Hematopoietic multipotent progenitor cell treated with erythropoietin and hydrocortisone succinate and interleukin-3 and kit ligand, for 15 days (in vitro differentiated cells): ENCODE results near the gene SYCP1.
"Not testable (repeated sequence)": the region's sequence is repeated elsewhere in the genome, so short reads cannot be mapped to it uniquely, and the experiment has no call there.

Experiments used
- DNase-seq: peaks from one replicate; pipeline ENCODE4 v3.0.0-alpha.2; 2015; ENCODE audit warnings: low spot score

The SYCP1 gene

GRCh38 chr1:114854693-114855320 is at the start of gene SYCP1:
Gene SYCP1, plus strand, starts transcription at chr1:114854863. Its CDS starts 602 bp downstream, at chr1:114855465.
- no peak for DNase-seq

DNA sequence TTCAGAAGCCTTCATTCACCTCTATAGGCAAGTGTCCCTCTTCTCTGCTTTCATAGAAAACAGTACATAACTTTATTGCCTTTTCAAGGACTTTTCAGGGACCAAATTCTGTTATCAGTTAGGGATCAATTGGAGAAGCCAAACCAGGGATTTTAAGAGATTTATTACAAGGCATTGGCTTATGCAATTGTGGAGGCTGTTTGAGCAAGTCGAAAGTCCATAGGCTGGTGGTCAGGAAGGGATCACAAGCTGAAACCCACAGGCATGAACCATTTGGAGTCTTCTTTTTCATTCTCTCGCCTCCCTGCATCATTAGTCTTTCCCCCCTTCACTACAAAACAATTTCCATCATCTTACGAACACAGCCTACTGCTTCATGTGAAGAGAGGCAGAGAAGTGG is 34.8 kb upstream of the SYCP1 start:
- no peak for DNase-seq

GRCh38 chr1:114820392-114820791 is 34.3 kb upstream of the SYCP1 start:
- no peak for DNase-seq

- DNase-seq, result no peak
These were observed 32.7 kb upstream of the SYCP1 start for GRCh38 chr1:114821978-114822377.

GRCh38 chr1:114828251-114828650 is 26.4 kb upstream of the SYCP1 start:
- no peak for DNase-seq

DNA sequence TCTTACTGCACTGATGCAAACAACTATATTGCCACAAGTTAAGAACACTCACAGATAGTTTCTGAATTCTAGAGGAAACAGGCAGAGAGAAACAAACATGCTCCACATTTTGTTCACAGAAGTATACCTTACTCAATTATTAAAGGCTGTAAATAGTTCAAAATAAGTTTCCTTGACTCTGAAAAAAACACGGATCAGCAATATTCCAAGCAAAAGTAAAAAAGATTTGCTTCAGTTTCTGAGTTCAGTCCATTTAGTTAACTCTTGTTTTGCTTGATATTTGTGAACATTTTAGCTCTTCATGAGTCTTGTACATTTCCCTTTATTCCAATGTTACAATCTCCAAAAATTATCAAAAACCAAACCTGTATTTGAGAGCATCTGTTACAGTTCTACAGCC is 24.6 kb upstream of the SYCP1 start:
- not testable (repeated sequence) for DNase-seq

DNA sequence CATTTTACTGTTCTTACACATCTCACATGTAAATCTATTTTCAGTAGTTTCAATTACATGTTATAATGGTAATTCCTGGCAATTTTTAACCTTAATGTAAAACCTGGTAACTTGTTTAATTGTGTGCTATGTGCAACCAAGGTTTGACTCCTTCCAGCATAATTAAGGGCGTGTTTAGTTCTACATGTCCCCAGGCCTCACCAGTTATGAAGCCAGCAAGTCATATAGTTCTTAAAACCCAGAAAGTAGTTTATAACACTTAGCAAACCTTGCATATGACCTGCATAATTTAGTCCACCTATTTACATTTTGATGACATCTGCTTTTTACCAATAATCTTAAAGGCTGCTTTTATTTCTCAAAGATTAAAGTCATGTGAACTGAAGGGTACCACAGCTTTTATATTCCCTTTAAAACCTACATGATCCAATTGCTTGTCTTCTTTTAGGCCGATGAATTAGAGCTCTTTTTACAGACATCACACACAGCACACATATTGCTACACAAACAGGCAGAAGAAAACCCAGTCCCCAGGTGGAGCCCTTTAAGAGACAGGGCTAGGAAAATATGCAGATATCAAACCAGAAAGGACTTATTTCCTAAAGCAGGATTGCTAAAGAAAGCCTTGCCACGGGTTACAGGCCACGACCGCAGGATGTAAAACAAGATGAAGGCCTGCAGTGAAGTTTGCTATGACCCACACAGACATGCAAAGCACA is 23.2 kb upstream of the SYCP1 start:
- DNase-seq, result no peak

- DNase-seq, result no peak
These were observed 22.6 kb upstream of the SYCP1 start for GRCh38 chr1:114832057-114832456.

GRCh38 chr1:114833421-114833820 is 21.2 kb upstream of the SYCP1 start:
- no peak for DNase-seq

DNA sequence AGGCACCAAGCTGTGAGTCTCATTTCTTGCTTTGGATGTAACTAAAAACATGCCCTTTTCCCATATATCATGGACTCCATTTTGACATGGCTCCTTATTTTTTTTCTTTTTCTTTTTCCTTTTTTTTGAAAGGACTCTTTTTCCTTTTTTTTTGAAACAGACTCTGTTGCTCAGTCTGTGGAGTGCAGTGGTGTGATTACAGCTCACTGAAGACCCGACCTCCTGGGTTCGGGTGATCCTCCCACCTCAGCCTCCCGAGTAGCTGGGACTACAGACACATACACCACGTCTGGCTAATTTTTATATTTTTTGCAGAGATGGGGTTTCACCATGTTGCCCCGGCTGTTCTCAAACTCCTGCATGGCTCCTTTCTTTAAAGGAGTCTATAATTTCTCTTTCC is 10.4 kb upstream of the SYCP1 start:
- DNase-seq, result no peak

DNA sequence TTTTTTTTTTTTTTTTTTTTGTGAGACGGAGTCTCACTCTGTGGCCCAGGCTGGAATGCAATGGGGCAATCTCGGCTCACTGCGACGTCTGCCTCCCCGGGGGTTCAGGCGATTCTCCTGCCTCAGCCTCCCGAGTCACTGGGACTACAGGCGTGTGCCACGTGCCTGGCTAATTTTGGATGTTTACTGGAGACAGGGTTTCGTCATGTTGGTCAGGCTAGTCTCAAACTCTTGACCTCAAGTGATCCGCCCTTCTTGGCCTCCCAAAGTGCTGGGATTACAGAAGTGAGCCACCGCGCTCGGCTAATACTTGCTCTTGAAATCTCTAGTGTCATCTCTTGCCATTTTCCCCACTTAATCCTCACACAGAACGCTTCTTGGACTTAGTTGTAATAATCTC is 1.1 kb upstream of the SYCP1 start:
- DNase-seq, result no peak

DNA sequence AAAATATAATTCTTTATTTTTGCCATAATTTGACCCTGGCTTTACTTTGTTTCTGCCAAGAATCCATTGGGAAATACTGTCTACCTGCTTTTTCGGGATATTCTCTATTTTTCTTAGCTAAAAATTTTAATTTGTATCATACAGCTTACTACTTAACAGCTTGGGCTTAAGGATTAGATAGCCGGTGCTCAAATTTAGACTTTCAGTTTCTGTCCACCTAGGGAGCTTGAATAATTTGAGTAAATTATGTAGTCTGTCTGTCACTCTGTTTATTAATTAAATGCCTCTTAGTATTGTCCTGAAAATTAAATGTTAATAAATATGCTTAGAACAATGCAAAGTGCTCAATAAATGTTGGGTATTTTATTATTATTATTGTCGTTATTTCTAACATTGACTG is 6.7 kb downstream of the SYCP1 start:
- no peak for DNase-seq

DNA sequence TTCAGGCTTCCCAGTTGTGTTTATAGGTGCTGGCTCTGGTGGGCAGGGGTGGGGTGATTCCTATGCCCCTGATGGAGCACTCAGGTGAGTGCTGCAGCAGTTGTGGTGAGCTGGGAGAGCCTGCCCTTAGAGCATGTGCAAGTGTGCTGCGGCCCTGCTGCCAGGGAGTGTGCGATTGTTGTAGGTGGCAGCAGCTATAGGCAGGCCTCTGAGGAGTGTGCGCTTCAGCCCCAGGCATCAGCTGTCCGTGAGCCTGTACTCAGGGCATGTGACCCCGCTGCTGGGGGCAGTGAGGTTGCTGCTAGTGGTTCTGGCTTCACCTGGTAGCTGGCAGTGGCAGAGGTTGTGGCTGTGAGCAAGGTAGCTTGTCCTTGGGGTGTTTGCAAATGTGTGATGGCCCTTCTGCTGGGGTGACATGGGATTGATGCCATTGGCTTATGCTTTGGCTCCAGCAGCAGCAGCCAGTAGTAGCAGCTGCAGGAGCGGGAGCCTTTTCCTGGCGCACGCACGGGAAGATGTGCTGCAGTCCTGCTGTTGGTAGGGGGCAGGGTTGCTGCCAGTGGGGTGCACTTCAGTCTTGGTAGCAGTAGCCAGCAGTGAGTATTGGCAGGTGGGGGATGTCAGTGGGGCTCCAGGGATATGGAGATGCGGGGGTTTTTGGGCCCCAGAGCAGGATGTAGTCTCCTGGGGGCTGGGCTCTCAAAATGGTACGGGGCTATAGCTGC is 37.7 kb downstream of the SYCP1 start:
- no peak for DNase-seq

DNA sequence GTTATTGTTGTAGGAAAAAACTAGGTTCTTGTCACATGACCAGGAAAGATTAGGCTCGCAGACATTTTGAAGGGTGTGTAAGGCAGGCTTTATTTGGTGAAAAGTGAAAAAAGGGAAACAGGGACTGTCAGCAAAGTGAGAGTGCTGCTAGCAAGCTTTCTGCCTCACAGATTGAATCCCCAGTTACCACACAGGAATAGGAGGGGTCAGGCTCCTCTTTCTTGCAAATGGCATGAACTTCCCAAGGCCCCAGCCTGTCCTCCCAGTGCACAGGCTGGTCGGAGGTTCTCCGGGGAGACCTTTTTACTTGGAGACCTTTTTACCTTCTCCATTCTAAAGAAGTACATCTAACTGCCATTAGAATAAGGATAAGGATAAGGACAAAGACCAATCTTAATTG is 42.1 kb downstream of the SYCP1 start:
- DNase-seq, result no peak

DNA sequence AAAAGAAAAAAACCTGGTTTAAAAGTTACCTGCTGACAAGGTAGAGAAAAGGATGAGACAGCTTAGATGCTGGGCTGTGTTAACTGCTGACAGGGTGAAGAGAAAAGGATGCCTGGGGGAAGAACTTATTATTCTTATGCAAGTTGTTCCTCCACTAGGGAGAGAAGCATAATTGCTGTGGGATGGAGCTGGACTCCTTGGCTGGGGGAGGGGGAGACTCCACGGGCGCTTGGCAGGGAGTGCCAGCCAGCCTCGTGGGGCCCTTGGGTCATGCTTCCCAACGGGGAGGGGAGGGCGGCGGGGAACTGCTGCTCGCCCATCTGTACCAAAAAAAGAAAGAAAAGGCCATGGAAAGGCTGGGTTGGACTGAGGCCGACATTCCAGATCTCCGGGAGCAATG is 47.2 kb downstream of the SYCP1 start:
- DNase-seq, result no peak

- no peak for DNase-seq
These were observed 47.7 kb downstream of the SYCP1 start for GRCh38 chr1:114902343-114902742.

DNA sequence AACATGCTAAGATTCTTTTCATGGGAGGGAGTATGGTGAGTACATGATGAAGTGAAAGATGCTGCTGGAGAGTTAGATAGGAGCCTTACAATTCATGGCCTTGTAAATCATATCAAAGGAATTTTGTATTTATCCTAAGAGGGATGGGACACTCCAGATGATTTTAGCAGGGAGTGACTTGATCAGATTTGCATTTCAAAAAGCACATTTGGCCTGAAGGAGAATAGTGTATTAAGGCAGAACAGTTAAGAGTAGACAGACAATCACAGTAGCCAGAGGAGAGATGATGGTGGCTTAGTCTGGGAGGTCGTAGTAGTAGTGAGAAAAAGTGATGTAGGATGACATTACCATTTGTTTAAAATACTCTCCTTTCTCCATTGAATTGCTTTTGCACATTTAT is 48.8 kb downstream of the SYCP1 start:
- no peak for DNase-seq

DNA sequence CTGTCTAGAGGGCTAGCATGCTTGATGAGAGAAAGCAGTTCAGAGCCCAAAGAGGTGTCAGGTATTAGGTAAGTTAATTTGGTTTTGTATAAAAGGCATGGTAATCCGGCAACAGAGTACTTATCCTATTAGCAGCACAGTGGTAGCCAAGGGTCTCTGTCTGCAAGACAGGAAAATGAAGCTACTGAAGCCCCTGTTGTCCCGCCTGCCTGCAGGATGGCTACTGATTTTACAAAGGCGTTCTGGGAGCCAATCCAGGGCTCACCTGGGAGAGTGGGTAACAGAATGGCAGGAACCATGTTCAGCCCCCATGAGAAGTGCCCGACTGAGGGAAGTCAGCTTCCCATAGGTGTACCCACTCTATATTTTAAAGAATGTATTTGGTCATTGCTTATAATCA is 61.1 kb downstream of the SYCP1 start:
- DNase-seq, result not testable (repeated sequence)

GRCh38 chr1:114926607-114927006 is 71.9 kb downstream of the SYCP1 start:
- DNase-seq, result no peak

DNA sequence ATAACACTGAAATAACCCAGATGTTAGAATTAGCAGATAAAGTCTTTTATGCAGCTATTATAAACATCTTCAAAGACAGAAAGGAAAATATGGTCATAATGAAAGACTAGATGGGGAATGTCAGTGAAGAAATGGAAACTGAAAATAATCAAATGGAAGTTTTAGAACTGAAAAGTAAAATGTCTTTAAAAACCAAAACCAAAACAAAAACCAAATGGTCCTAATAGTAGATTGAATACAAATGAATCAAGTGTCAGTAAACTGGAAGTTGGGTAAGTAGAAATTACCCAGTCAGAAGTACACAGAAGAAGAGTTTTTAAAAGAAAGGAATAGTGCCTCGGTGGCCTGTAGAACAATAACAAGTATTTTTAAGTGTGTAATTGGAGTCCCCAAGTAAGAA is 72.7 kb downstream of the SYCP1 start:
- DNase-seq, result no peak

- DNase-seq, result no peak
These were observed 101.9 kb downstream of the SYCP1 start for GRCh38 chr1:114956570-114956969.

- DNase-seq, result no peak
These were observed 104.8 kb downstream of the SYCP1 start for GRCh38 chr1:114959423-114959822.

GRCh38 chr1:114976891-114977290 is 122.2 kb downstream of the SYCP1 start:
- DNase-seq, result no peak
